8988T (cell line): ENCODE data around the gene ZNF880.
"Not testable (repeated sequence)": the region's sequence is repeated elsewhere in the genome, so short reads cannot be mapped to it uniquely, and the experiment has no call there.

ENCODE experiments used
- DNase-seq: peaks from one replicate; pipeline ENCODE4 v3.0.0; 2011

The ZNF880 gene

DNA sequence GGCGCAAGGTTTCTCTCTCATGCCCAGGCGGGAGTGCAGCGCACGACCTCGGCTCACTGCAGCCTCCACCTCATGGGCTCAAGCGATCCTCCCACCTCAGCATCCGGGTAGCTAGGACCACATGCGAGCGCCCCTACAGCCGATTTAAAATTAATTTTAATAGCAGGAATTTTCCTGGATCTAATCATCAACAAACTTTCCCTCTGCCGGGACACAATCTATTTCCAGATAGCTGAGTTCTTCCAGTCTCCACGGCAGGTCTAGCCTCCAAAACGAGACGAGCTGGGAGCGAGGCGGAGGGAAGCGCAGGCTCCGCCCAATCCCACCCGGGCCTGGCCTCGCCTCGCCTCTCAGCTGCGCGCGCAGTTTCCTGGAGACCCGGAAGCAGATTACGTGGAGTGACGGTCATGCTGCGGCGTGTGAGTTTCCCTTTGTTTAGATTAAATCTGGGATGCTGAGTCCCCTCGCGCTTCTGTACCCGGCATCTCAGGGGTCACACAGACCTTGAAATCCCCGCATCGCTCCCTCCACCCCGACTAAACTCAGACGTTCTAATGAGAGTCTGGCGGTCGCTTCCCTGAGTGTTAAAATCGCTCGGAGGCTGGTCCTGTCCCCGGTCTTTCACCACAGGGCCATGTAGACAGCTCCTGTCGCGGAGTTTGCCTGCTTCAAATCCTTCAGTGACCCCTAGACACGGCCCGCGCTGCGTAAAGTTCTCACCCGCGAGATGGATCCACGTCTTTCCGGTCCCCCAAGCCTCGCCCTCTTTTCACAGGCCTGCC lies at the start of gene ZNF880:
Gene ZNF880, plus strand, starts transcription at position 365 of the 782 bp plus-strand sequence. Its CDS starts 43 bp downstream, at position 408.
- peak; percentile 48 for DNase-seq

DNA sequence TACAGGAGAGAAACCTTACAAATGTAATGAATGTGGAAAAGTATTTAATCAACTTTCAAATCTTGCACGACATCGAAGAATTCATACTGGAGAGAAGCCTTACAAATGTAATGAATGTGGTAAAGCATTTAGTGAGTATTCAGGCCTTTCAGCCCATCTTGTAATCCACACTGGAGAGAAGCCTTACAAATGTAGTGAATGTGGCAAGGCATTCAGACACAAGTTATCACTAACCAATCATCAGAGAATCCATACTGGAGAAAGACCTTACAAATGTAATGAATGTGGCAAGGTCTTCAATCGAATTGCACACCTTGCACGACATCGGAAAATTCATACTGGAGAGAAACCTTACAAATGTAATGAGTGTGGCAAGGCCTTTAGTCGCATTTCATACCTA lies 47.3 kb upstream of the ZNF880 start:
- no peak for DNase-seq

- DNase-seq: no peak
Measured at GRCh38 chr19:52331757-52332156, 38.0 kb upstream of the ZNF880 start.

GRCh38 chr19:52335768-52336116 lies 34.0 kb upstream of the ZNF880 start:
- no peak for DNase-seq

- peak; percentile 45 for DNase-seq
Measured at GRCh38 chr19:52336117-52336790, 33.5 kb upstream of the ZNF880 start, which contains the start of gene ZNF610. Gene ZNF610, plus strand, starts transcription at chr19:52336243. Its CDS starts 12,930 bp downstream, at chr19:52349173.

- no peak for DNase-seq
Measured at GRCh38 chr19:52336791-52337381, 32.8 kb upstream of the ZNF880 start.

- DNase-seq: not testable (repeated sequence)
Measured at GRCh38 chr19:52339022-52339421, 30.7 kb upstream of the ZNF880 start.

DNA sequence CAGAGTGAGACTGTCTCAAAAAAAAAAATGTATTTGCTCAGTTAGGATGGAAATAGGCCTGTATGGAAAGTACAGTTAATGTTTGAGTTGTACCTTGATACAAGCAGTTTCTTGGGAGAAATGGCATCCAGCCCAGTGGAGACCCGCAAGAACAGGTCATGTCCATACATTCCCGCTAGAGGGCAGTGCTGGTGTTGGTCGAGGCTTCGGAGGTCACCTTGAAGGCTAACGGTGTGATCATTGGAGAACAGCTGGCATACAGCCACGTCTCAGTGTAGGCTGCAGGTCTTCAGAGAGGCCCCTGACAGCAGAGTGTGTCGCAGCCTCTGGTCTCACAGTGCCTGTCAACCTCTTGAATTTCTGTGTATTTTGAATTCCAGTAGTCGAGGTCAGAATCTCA lies 26.2 kb upstream of the ZNF880 start:
- DNase-seq: peak; percentile 21

DNA sequence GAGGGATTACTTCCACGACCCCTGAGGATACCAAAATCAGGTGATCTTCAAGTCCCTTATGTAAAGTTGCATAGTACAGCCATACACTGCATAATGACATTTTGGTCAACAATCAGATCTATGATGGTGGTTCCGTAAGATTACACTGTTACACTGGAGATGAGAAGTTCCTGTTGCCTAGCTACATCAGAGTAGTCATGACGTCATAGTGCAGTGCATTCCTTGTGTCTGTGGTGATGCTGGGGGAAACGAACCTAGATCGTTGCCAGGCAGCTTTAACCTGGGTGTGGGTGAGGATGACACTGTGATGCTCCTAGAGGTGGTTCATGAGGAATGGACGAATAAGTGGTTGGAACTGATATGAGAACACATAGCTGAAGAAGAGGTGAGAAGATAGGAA lies 24.6 kb upstream of the ZNF880 start:
- no peak for DNase-seq

DNA sequence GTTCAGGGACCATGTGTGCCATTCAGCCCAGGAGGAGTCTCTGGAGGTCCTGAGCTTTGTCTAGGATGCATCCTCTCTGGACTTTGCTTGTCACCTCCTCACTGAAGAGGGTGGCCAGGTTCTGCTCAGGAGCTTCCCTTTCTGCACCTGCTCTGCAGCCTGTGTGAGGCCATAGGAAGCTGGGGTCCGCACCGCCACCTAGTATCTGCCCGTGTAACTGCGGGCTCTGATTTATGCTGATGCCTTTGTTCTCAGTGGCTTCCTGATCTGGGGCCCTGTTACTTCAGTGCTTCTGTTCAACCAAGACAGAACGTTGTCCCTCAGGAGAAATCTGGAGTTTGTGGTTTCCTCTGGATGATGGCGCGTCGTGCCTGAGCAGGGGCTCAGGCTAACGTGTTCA lies 18.2 kb upstream of the ZNF880 start:
- DNase-seq: no peak

DNA sequence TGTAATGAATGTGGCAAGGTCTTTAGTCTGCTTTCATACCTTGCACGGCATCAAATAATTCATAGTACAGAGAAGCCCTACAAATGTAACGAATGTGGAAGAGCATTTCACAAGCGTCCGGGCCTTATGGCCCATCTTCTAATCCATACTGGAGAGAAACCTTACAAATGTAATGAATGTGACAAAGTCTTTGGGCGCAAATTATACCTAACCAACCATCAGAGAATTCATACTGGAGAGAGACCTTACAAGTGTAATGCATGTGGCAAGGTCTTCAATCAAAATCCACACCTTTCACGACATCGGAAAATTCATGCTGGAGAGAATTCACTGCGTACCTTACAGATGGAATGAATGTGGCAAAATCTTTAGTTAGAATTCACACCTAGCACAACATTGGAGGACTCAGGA lies 3.3 kb upstream of the ZNF880 start:
- no peak for DNase-seq

GRCh38 chr19:52370341-52370710 lies 603 bp downstream of the ZNF880 start:
- DNase-seq: no peak

DNA sequence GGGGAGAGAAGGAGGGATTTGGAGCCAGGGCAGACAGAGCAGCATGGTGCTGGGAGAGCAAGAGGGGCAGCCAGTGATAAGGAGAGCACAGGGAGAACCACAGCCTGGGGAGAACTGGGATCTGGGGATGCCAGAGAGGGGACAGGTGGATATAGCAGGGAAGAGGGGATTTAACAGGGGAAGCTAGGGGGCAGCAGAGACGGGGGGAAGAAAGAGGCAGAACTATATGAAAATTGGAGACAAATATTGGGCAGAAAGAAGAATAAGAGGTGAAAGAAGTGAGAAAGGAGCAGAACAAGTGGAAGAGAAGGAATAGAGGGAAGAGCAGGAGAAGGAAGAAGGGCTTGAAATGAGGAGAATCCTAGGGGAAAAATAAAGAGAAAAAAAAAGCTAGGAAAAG lies 21.4 kb downstream of the ZNF880 start:
- no peak for DNase-seq

DNA sequence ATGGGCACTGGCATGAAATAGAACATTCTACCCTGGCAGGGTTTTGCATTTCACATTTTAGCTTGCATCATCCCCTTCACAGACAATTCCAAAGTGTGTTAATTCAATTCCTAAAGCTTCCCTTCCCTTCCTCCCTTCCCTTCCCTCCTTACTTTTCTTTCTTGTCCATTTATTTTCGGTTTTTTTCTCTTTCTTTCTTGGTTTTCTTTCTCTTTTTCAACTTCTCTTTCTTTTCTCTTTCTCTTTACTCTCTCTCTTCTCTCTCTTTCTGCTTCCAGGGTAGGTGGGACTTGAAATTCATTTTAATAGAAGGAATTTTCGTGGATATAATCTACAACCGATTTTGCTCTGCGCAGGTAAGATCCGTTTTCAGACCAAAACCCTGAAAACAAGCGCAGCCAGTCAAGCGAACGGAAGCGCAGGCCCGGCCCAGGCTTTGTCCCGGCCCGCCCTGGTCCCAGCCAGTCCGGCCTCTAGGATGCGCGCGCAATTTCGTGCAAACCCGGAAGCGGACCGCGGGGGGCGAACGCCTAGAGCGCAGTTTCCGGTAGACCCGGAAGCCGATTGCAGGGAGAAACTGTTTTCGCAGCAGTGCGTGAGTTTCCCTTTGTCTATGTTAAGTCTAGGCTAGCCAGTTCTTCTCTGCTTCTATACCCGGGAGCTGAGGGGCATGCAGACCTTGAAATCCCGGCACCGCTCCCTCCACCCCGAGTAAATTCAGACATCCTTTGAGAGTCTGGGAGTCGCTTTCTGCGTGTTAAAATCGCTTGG lies 27.8 kb downstream of the ZNF880 start, which contains the start of gene ZNF528:
Gene ZNF528, plus strand, starts transcription at position 540 of the 771 bp plus-strand sequence. CDS start 4,165 bp downstream, outside the sequence.
- peak; percentile 75 for DNase-seq

GRCh38 chr19:52398081-52398441 lies 28.3 kb downstream of the ZNF880 start:
- DNase-seq: no peak

GRCh38 chr19:52410276-52410675 lies 40.6 kb downstream of the ZNF880 start:
- DNase-seq: no peak

DNA sequence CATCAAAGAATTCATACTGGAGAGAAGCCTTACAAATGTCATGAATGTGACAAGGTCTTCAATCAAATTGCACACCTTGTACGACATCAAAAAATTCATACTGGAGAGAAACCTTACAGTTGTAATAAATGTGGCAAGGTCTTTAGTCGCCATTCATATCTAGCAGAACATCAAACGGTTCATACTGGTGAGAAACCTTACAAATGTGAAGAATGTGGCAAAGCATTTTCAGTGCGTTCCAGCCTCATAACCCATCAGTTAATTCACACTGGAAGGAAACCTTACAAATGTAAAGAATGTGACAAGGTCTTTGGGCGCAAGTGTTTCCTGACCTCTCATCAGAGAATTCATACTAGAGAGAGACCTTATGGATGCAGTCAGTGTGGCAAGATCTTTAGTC lies 46.0 kb downstream of the ZNF880 start:
- DNase-seq: no peak

DNA sequence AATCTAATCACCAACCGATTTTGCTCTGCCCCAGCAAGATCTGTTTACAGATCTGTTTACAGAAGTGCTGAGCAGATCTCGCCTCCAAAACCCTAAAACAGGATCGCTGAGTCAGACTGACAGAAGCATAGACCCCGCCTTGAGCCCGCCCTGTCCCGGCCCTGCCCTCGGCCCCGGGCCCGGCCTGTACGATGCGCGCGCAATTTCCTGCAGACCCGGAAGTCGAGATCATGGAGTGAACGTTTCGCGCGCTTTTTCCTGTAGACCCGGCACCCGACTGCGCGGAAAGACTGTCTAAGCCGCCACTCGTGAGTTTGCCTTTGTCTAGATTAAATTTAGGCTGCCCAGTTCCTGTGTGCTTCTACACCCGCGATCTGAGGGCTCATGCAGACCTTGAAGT lies 59.2 kb downstream of the ZNF880 start, which contains the start of gene ZNF534:
Gene ZNF534, plus strand, starts transcription at position 212 of the 400 bp plus-strand sequence. CDS start 2,327 bp downstream, outside the sequence.
- no peak for DNase-seq
